Aorta (tissue), 5 donors: Measurements from ENCODE around the gene RNF144B. TPM values are rescaled to one million over a fixed set of nuclear protein-coding genes. Genes with fewer than 3 reads are reported as not detected.

ENCODE experiments used
- ATAC-seq: fragments of 200-7000 bp; cut with Tn5 transposase; one replicate; pipeline ENCODE4 v1.9.1; 2022; ENCODE audit warnings: moderate library complexity; ENCODE audit not compliant: low FRiP score
- DNase-seq, 2 donors: peaks; one replicate each; pipeline ENCODE4 v3.0.0-alpha.2; 2020
- H3K27ac ChIP-seq, 2 donors: one replicate each; pipeline ENCODE4 v1.5.1; 2013; ENCODE audit warnings: low read length in 2 of 2, mild to moderate bottlenecking in 2 of 2, moderate library complexity in 2 of 2, control low read depth in 1 of 2, inconsistent platforms in 1 of 2, low read depth in 1 of 2
- H3K27me3 ChIP-seq, 2 donors: one replicate each; pipeline ENCODE4 v1.6.1; 2013; ENCODE audit warnings: control low read depth in 1 of 2, low read length in 1 of 2, mild to moderate bottlenecking in 1 of 2, moderate library complexity in 1 of 2; ENCODE audit not compliant: insufficient read depth in 2 of 2, control insufficient read depth in 1 of 2
- H3K36me3 ChIP-seq, 2 donors: one replicate each; pipeline ENCODE4 v1.6.1; 2013; ENCODE audit warnings: control low read depth in 1 of 2, low read length in 1 of 2, mild to moderate bottlenecking in 1 of 2; ENCODE audit not compliant: insufficient read depth in 2 of 2, control insufficient read depth in 1 of 2
- H3K4me1 ChIP-seq, 2 donors: one replicate each; pipeline ENCODE4 v1.6.1; 2013; ENCODE audit warnings: low read length in 2 of 2, control low read depth in 1 of 2, mild to moderate bottlenecking in 1 of 2, moderate library complexity in 1 of 2; ENCODE audit not compliant: insufficient read depth in 2 of 2, control insufficient read depth in 1 of 2
- H3K4me3 ChIP-seq, 2 donors: one replicate each; pipeline ENCODE4 v1.5.1; 2013; ENCODE audit warnings: low read length in 2 of 2, control low read depth in 1 of 2, mild to moderate bottlenecking in 1 of 2
- H3K9me3 ChIP-seq: one replicate; pipeline ENCODE4 v1.6.1; 2013; ENCODE audit warnings: mild to moderate bottlenecking, low read length; ENCODE audit not compliant: control insufficient read depth
- WGBS, 2 donors: extraction: QIAGEN DNeasy Blood & Tissue Kit; methylation state at CpG; one replicate each; pipeline ENCODE4 v1.1.7; 2013; 5-methylcytosine and 5-hydroxymethylcytosine counted together
- intact Hi-C, 2 donors: fragments of 100-400 bp; cut with DNase I; formaldehyde crosslinking; loops; one replicate each; pipeline versions ENCODE4 v1.14.2 to v1.15.0; 2022
- polyA plus RNA-seq, 2 donors: library from polyadenylated mRNA; stranded (reverse); fragments of 200-250 nt; gene quantifications; one replicate each; pipeline ENCODE4 v1.2.3, GENCODE V29; 2013
- total RNA-seq, 2 donors: library from RNA; stranded (reverse); fragmentation: NEBNext Ultra II Directional; extraction: Animal tissue kit (Norgen Biotek cat#: 25700); gene quantifications; one replicate each; pipeline ENCODE4 v1.2.1, GENCODE V29; 2021
- donor health status: healthy with polysubstance abuse.
- donor health status: Bipolar disorder and iron deficiency.
- donor health status: DM: no; HTN: no; CAD: no.
- donor health status: DM: no; HTN: no; CAD: no.
- donor health status: DM: yes; HTN: yes; CAD: no.

RNF144B gene
- total and polyA plus RNA-seq, 4 donors = 4.9 to 35.9 (median 15.2) TPM

GRCh38 chr6:18493382-18493891, 106.3 kb downstream of the RNF144B start:
- ATAC-seq = no peak
- Histone ChIP-seq H3K27ac (no peak overlapping the region), H3K9me3 (no peaks in the 10 kb centered on the region), H3K4me1 (no peaks in the 10 kb centered on the region), H3K27me3 (no peaks in the 10 kb centered on the region), H3K36me3 (no peaks in the 10 kb centered on the region), H3K4me3 (no peak overlapping the region)
- intact Hi-C loops = no loop called here
- 78 to 80% methylated on average over 4 of the region's 4 CpGs for WGBS, 2 donors
- DNase-seq = no peak

GRCh38 chr6:18493925-18494324, 106.8 kb downstream of the RNF144B start:
- Histone ChIP-seq H3K4me1 (no peaks in the 10 kb centered on the region), H3K36me3 (no peaks in the 10 kb centered on the region), H3K27me3 (no peaks in the 10 kb centered on the region), H3K27ac (no peak overlapping the region), H3K9me3 (no peaks in the 10 kb centered on the region), H3K4me3 (no peak overlapping the region)
- DNase-seq (no peak), ATAC-seq (no peak)
- WGBS, 2 donors = 14 to 16% methylated on average over 2 of the region's 2 CpGs
- intact Hi-C loops = no loop called here

GRCh38 chr6:18495236-18495635, 108.1 kb downstream of the RNF144B start:
- Histone ChIP-seq H3K4me3 (no peak overlapping the region), H3K27ac (no peak overlapping the region), H3K4me1 (no peaks in the 10 kb centered on the region), H3K36me3 (no peaks in the 10 kb centered on the region), H3K27me3 (no peaks in the 10 kb centered on the region), H3K9me3 (no peaks in the 10 kb centered on the region)
- no peak for ATAC-seq
- DNase-seq = no peak
- 88 to 96% methylated on average over 2 of the region's 2 CpGs for WGBS, 2 donors
- intact Hi-C loops = no loop called here

- no peak for DNase-seq
- 52 to 64% methylated on average over 3 of the region's 3 CpGs for WGBS, 2 donors
- ATAC-seq = no peak
- Histone ChIP-seq H3K27me3 (no peaks in the 10 kb centered on the region), H3K9me3 (no peaks in the 10 kb centered on the region), H3K36me3 (no peaks in the 10 kb centered on the region), H3K27ac (no peak overlapping the region), H3K4me1 (no peaks in the 10 kb centered on the region), H3K4me3 (no peak overlapping the region)
- intact Hi-C loops = no loop called here
Measured at GRCh38 chr6:18496462-18496861, 109.3 kb downstream of the RNF144B start.

GRCh38 chr6:18497006-18497405, 109.9 kb downstream of the RNF144B start:
- H3K36me3 ChIP-seq = no peaks in the 10 kb centered on the region
- H3K27ac ChIP-seq = no peak overlapping the region
- ATAC-seq = no peak
- H3K27me3 ChIP-seq = no peaks in the 10 kb centered on the region
- no peaks in the 10 kb centered on the region for H3K9me3 ChIP-seq
- DNase-seq = no peak
- intact Hi-C loops = no loop called here
- no peak overlapping the region for H3K4me3 ChIP-seq
- 17 to 31% methylated on average over 2 of the region's 2 CpGs for WGBS, 2 donors
- no peaks in the 10 kb centered on the region for H3K4me1 ChIP-seq

GRCh38 chr6:18498408-18498807, 111.3 kb downstream of the RNF144B start:
- Histone ChIP-seq H3K27ac (no peak overlapping the region), H3K4me1 (no peaks in the 10 kb centered on the region), H3K4me3 (no peak overlapping the region), H3K9me3 (no peaks in the 10 kb centered on the region), H3K36me3 (no peaks in the 10 kb centered on the region), H3K27me3 (no peaks in the 10 kb centered on the region)
- ATAC-seq = no peak
- WGBS, 2 donors = 74 to 92% methylated on average over 2 of the region's 2 CpGs
- intact Hi-C loops = no loop called here
- no peak for DNase-seq

- Histone ChIP-seq H3K27me3 (no peaks in the 10 kb centered on the region), H3K4me3 (no peak overlapping the region), H3K36me3 (no peaks in the 10 kb centered on the region), H3K27ac (no peak overlapping the region), H3K9me3 (no peaks in the 10 kb centered on the region), H3K4me1 (no peaks in the 10 kb centered on the region)
- intact Hi-C loops = loop anchor here in 1 of 2 donors (10.0 kb wide), 1 partner anchor 116 kb away; the partner anchor contains the start of gene RNF144B
- ATAC-seq = no peak
- 95% methylated on average over 12 of the region's 12 CpGs for WGBS, 2 donors
- no peak for DNase-seq
Measured at GRCh38 chr6:18500921-18501662, 113.9 kb downstream of the RNF144B start.

- Histone ChIP-seq H3K36me3 (no peaks in the 10 kb centered on the region), H3K27ac (no peak overlapping the region), H3K4me1 (no peaks in the 10 kb centered on the region), H3K27me3 (no peaks in the 10 kb centered on the region), H3K9me3 (no peaks in the 10 kb centered on the region), H3K4me3 (no peak overlapping the region)
- DNase-seq (peak in 1 of 2 donors; percentile 86), ATAC-seq (peak; percentile 51)
- intact Hi-C loops = loop anchor here in 1 of 2 donors (10.0 kb wide), 1 partner anchor 117 kb away; the partner anchor contains the start of gene RNF144B
- 83 to 85% methylated on average over 4 of the region's 4 CpGs for whole genome bisulfite sequencing, 2 donors
Measured at GRCh38 chr6:18501663-18502013, 114.5 kb downstream of the RNF144B start.

- DNase-seq (no peak), ATAC-seq (no peak)
- intact Hi-C loops = loop anchor here in 1 of 2 donors (10.0 kb wide), 1 partner anchor 118 kb away; the partner anchor contains the start of gene RNF144B
- no peaks in the 10 kb centered on the region for H3K9me3 ChIP-seq
- H3K36me3 ChIP-seq = no peaks in the 10 kb centered on the region
- no peaks in the 10 kb centered on the region for H3K27me3 ChIP-seq
- no peak overlapping the region for H3K27ac ChIP-seq
- H3K4me3 ChIP-seq = no peak overlapping the region
- H3K4me1 ChIP-seq = no peaks in the 10 kb centered on the region
Measured at GRCh38 chr6:18503206-18503592, 116.0 kb downstream of the RNF144B start.
